Inferior parietal cortex (tissue), 1 donor: Measurements from ENCODE around the gene GDF2.

Source experiments
- DNase-seq: peaks from one replicate; pipeline ENCODE4 v3.0.0-alpha.2; 2016; ENCODE audit errors: extremely low spot score

GDF2 gene

GRCh38 chr10:47332946-47333345 is 10.7 kb downstream of the GDF2 start:
- no peak for DNase-seq

DNA sequence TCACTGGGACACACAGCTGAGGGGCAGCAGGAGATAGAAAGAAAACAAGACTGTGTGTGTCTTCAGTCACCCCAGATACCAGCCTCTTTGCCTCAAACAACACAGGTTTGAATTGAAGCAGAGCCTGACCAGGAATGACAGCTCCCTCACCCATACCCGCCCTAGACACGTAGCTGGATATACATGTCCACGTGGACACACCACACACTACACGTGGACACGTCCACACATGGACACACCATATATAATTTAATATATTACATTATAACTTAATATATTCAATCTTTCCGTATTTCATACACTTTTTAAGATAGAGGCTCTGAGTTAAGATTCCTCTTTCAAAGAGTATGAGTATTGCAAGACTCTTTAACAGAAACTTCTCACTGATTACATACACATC is 11.3 kb downstream of the GDF2 start:
- no peak for DNase-seq

DNA sequence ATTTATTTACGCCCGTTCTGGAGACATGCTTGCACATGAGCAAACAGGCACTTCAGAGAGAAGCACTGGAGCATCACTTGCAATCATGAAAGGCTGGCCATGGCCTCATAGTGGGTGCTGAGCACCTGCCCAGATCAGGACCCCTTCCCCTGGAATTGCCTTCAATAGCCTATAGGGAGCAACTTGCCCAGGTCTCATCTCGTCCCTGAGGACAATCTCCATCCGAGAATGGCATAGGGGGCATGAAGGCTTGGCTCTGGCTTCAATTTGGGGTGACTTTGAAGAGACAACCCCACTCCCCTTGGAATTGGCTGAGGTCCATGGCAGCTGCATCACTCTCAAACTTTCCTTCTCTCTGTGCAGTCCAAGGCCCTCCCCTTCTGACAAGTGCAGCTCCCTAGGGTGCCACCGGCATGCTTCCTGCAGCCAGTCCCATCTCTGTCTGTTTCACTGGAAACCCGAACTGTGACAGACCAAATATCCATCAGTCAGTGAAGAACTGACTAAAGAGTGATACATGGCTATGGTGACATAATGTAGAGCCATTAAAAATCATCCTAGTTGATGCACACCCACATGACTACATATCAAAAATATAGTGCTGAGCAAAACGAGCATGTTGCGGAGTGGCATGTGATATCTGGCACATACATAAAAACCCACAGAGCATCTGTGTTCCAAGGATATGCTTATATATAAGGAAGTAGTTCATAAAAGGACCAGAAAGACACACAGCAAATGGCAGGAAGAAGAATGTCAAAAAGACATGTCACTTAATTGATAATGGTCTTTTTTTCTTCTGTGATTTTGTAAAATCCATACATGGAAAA is 12.4 kb downstream of the GDF2 start:
- DNase-seq, result no peak

DNA sequence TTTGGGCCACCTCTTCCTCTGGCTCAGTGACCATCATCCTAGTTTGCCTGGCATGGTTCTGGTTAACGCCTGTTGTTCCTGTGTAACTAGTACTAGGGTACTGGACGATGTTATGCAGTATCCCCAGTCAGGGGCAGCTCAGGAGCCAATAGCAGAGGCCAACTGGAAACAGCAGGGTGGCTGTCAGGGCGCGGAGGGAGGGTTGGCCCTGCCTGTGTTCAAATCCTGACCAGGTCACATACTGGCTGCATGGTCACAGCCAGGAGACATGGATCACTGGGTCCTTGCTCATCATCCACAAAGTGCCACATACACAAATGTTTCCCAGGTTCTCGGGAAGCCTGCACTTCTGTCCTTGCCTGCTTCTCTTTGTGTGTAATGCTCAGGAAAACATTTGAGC is 13.7 kb downstream of the GDF2 start:
- no peak for DNase-seq

DNA sequence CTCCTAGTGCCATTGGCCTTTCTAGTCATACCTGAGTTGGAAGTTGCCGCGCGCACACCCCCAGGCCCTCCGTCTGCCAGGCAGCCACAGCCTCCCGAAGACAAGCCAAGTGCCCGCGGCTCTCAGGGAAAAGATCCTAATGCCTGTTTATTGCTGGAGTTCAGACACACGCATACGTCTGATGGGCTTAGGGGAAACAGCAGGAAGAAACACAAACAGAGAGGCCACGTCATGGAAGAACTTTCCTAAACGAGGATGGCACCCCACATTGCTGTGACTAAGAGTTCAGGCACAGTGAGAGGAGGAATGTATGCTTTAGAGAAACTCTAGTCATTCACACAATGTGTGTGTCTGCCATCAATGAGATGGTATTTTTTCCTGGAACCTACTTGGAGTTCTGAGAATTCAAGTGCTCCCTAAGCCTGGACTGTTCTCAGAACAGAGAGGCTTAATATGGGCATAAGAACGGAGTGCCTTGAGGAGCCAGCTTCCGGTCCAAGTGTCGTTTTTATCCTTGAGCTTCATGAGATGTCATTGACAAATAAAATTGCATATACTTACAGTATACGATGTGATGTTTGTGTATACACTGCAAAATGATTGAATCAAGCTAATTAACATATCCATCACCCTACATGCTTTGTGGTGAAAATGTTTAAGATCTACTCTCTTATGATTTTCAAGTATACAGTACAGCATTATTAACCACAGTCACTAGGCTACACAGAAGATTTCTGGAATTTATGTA is 14.3 kb downstream of the GDF2 start:
- peak; percentile 44 for DNase-seq

- DNase-seq, result no peak
Measured at GRCh38 chr10:47337310-47337709, 15.1 kb downstream of the GDF2 start.

- DNase-seq, result no peak
Measured at GRCh38 chr10:47339186-47339735, 17.0 kb downstream of the GDF2 start.

GRCh38 chr10:47339759-47340607 is 17.7 kb downstream of the GDF2 start:
- DNase-seq, result no peak

GRCh38 chr10:47340608-47341170 is 18.4 kb downstream of the GDF2 start:
- peak; percentile 58 for DNase-seq

DNA sequence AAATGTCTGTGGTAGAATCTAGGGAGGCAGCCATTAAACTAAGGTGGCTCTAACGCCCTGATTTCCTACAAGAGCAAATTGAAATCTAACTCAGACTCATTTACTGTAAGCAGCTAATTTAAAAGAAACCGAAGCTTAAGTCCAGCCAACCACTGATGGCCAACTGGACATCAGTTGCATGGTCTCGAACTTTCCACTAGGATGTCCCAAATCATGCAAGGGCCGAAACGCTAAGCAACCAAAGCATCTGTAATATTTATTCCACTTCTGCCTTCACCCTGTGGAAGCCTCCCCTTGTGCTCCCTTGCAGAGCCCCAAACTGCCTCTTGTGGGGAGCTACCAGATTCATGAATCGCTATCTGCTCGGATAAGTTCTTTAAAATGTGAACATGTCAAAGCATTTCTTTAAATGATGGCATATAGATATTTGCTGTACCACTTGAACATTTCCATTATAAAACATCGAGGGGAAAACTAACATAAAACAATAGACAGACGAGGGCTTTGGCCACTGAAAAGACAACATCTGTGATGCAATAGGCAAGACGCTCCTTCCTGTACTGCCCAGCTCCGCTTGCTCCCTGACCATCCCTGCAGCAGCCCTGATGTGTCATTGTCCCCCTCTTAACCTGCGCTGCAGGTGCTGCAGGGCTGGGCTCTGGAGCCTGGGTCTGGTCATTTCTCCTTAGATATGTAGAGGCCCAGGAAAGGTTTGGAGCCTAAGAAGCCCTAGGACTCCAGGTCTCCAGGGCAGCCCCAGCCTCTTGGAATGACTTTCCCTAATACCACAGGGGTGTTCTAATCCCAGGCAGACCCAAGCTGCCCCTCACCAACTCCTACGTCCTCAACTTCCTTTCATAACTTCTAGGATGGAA is 23.0 kb downstream of the GDF2 start:
- no peak for DNase-seq

DNA sequence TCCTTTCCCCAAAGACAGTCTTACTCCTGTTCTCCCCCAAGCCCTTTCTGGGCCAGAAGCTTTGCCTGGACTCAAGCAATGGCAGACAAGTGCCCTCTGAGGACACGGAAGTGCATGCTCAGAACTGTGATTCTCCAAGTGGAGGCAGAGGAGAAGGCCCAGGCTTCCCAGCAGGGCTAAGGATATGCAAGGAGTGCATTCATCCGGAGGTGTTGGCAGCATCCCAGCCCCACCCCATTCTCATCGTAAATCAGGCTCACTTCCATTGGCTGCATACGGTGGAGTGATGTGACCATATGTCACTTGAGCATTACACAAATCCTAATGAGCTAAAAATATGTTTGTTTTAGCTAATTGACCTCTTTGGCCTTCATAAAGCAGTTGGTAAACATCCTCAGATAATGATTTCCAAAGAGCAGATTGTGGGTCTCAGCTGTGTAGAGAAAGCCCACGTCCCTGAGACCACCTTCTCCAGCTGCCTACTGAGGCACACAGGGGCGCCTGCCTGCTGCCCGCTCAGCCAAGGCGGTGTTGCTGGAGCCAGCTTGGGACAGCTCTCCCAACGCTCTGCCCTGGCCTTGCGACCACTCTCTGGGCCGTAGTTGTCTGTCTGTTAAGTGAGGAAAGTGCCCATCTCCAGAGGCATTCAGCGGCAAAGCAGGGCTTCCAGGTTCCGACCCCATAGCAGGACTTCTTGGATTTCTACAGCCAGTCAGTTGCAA is 24.5 kb downstream of the GDF2 start:
- DNase-seq, result no peak

- DNase-seq, result no peak
Measured at GRCh38 chr10:47347303-47347675, 25.0 kb downstream of the GDF2 start.

GRCh38 chr10:47348138-47348651 is 25.9 kb downstream of the GDF2 start, which contains the start of gene RBP3:
TSS of gene RBP3 (plus strand) at chr10:47348363. CDS start at chr10:47348485, 122 bp downstream.
- no peak for DNase-seq

- DNase-seq, result no peak
Measured at GRCh38 chr10:47348661-47349470, 26.6 kb downstream of the GDF2 start.

- DNase-seq, result no peak
Measured at GRCh38 chr10:47349516-47349915, 27.3 kb downstream of the GDF2 start.

- DNase-seq, result no peak
Measured at GRCh38 chr10:47349941-47350371, 27.7 kb downstream of the GDF2 start.

DNA sequence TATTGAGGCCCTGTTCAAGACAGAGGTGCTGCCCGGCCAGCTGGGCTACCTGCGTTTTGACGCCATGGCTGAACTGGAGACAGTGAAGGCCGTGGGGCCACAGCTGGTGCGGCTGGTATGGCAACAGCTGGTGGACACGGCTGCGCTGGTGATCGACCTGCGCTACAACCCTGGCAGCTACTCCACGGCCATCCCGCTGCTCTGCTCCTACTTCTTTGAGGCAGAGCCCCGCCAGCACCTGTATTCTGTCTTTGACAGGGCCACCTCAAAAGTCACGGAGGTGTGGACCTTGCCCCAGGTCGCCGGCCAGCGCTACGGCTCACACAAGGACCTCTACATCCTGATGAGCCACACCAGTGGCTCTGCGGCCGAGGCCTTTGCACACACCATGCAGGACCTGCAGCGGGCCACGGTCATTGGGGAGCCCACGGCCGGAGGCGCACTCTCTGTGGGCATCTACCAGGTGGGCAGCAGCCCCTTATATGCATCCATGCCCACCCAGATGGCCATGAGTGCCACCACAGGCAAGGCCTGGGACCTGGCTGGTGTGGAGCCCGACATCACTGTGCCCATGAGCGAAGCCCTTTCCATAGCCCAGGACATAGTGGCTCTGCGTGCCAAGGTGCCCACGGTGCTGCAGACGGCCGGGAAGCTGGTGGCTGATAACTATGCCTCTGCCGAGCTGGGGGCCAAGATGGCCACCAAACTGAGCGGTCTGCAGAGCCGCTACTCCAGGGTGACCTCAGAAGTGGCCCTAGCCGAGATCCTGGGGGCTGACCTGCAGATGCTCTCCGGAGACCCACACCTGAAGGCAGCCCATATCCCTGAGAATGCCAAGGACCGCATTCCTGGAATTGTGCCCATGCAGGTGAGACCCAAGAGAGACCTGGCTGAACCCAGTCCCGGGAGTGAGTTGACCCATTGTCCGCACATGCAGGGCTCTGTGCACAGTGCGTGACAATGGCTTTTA is 28.7 kb downstream of the GDF2 start:
- DNase-seq, result no peak
